GM18861 (cell line): ENCODE results near the gene STARD6.
"Not testable (repeated sequence)": the region's sequence is repeated elsewhere in the genome, so short reads cannot be mapped to it uniquely, and the experiment has no call there.

ENCODE experiments used
- ATAC-seq: cut with Tn5 transposase; IDR thresholded peaks from one replicate; pipeline ENCODE4 v1.9.1; 2021; ENCODE audit not compliant: unreplicated experiment

Gene STARD6, protein sequence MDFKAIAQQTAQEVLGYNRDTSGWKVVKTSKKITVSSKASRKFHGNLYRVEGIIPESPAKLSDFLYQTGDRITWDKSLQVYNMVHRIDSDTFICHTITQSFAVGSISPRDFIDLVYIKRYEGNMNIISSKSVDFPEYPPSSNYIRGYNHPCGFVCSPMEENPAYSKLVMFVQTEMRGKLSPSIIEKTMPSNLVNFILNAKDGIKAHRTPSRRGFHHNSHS

GRCh38 chr18:54357660-54358494, at the start of gene STARD6, which contains the start of gene C18orf54:
Gene STARD6 (minus strand): TSS chr18:54357858. CDS start chr18:54354573, 3,285 bp downstream.
Gene C18orf54 (plus strand): TSS chr18:54357906. CDS start chr18:54360573, 2,667 bp downstream.
- peak; percentile 93 for ATAC-seq

DNA sequence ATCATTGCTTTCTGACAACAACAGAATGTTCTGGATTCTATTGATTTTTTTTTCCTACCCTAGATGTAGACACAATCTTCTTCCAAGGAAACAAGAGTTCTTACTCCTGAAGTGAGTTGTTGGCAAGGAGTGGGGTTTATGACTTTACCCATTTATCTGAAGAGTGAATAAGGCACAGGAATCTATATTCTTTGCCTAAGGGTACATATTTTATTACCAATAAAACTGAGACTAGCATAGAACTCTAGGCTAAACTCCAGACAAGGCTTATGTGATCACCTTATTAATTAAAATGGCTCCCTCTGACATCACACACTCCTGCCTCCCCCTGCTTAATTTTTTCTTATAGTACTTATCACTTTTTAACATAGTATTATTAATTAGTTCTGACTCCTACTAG, 47.6 kb upstream of the STARD6 start:
- ATAC-seq, result no peak

DNA sequence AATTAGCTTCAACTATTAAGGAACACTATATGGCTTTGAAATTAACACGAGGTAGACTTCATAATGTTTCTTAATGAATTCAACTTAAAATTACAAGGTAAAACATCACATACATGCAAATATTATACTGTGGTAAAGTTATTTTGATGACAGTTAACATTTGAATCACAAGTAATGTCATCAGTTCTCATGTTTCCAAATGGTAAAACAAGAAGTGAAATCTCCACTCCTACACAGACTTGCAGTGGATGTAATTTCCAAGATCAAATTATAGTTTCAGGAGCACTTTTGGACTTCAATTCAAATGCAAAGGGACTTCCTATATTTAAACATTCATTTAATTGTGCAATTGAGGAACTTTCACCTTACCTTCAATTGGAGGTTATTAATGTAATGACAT, 39.1 kb upstream of the STARD6 start:
- ATAC-seq, result no peak

DNA sequence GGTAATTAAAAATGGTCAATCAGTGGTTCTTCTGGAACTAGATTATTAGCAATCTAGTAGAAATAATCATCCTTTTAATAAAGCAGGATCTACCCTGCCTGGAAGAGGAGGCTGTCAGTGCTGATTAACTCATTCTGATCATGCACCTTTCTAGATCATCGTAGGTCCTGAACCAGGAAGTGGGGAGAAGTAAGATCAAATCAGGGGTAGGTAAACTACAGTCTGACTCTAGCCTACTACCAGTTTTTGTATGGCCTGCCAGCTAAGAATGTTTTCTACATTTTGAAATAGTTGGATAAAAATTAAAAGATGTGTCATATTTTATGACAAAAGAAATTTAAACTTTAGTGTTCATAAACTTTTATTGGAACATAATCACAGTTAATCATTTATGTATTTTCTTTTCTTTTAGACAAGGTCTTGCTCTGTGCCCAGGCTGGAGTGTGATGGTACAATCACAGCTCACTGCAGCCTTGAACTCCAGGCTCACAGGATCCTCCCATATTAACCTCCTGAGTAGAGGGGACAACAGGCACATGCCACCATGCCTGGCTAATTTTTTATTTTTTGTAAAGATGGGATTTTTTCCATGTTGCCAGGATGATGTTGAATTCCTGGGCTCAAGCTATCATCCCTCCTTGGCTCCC, 36.1 kb upstream of the STARD6 start:
- no peak for ATAC-seq

GRCh38 chr18:54392543-54393023, 34.9 kb upstream of the STARD6 start:
- ATAC-seq, result peak; percentile 64

- no peak for ATAC-seq
Observed at GRCh38 chr18:54390838-54391237, 33.2 kb upstream of the STARD6 start.

DNA sequence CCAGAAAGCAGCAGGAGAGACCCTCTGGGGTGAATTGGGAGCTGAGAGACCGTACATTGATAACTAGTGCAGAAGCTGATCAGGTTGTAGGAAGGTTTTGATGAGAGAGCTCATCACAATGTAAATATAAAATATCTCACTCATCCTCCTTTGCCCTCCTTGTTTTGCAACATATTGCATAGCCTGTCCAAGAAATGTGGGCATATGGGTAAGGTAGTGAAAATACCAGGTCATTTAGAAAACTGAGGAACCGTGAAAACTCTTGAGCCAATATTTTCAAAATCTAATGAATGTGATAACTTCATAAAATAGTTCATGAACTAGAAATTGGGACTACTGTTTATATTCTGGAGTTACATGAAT, 31.5 kb upstream of the STARD6 start:
- no peak for ATAC-seq

GRCh38 chr18:54388203-54389142, 30.8 kb upstream of the STARD6 start:
- ATAC-seq, result peak; percentile 87

DNA sequence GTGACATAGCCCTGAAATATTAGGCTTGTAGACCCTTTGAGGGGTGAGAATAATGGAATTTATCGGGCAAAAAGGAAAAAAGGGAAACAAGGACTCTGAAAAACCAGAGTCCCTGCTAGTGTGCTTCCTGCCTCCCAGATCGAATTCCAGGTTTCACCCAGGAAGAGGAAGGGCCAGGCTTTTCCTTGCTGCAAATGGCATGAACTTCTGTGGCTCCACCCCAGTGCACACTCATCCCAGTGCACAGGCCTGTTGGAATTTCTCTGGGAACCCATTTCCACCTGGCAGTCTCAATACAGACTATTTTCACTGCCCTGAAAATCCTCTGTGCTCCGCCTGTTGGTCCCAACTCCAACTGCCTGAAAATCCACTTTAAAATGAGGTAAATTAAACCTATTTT, 30.0 kb upstream of the STARD6 start:
- ATAC-seq, result no peak

GRCh38 chr18:54386800-54387495, 29.3 kb upstream of the STARD6 start:
- not testable (repeated sequence) for ATAC-seq

DNA sequence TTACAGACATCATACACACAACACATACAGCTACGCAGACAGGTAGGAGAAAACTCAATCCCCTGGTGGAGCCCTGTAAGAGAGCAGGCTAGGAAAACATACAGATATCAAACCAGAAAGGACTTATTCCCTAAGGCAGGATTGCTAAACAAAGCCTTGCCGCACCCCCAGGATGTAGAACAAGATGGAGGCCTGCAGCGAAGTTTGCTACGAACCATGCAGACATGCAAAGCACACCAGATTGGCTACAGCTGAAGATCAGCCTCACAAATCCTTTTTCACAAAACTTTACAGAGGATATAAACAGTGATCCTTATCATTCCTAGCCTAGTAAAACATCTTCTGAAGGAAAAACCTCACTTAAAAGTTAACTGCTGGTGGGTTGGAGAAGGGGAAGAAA, 28.4 kb upstream of the STARD6 start:
- ATAC-seq, result no peak

DNA sequence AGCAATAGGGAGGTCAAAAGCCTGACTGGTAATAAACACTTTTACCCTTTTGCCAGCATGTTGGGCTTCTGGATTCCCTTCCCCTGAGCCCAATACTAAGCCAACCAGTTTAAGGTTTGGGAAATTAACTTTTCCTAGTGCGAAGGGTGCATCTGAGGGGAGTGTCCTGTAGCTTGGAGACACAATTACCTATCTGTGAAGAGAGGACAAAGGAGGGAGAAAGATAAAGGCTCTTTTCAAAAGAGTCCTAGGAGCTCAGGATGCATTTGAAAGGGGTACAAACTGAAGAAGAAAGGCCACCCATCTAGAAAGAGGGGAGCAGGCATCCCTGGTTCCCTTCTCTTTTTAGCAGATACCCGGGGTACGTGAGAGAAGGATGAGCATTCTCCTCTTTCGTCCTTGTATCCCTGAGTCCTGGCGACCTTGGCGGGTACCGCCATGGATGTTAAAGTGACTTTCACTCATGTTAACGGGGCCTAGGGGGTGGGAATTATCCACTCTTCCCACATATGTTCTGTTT, 25.1 kb upstream of the STARD6 start:
- ATAC-seq, result no peak

- no peak for ATAC-seq
Observed at GRCh38 chr18:54382076-54382475, 24.4 kb upstream of the STARD6 start.

DNA sequence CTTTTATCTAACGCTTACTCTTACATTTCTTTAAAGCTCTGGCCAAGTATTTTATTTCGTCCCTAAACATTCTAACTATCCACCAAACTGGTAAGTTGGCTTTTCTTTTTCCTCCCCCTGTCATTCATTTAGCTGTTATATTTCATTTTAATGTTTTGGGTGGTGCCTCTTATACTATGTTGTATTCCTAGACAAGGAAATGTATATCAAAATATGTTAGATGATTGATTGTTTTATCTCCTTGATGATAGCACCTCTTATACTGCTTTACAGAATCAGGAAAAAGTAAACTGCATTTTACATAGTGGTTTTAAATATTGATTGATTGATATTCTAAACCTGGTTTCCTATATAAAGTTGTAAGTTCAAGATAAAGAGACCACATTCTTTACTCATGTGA, 24.0 kb upstream of the STARD6 start:
- ATAC-seq, result no peak

GRCh38 chr18:54378057-54378456, 20.4 kb upstream of the STARD6 start:
- no peak for ATAC-seq

DNA sequence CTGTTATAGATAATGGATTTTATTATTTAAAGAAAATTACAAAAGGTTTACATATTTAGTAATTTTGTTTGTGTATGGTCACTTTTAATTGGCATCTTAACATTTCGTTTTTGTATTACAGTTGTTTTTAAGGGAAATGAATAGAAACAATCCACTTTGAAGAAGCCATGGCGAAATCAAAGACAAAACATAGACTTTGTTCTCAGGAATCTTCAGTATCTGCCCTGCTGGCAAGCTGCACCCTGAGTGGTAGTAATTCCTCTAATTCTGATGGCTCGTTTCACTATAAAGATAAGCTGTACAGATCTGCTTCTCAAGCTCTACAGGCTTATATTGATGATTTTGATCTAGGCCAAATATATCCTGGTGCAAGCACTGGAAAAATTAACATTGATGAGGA, 2.7 kb upstream of the STARD6 start:
- no peak for ATAC-seq

DNA sequence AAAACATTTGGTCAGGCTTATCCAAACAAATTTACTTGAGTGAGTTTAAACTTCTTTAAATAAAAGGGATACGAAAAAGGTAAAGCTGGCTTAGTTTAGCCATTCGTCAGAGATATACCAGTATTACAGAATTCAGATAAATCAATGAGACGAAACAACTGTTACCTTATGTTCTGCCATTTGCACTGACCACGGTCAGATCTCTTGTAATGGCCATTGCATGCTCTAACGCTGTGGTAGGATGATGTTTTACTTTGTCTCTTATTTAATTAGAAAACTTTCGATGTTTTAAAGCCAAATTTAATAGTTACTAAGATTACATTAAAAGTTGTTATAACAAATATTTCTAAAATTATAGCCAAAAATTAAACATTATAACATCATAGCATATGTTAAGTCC, 1.6 kb upstream of the STARD6 start:
- no peak for ATAC-seq

DNA sequence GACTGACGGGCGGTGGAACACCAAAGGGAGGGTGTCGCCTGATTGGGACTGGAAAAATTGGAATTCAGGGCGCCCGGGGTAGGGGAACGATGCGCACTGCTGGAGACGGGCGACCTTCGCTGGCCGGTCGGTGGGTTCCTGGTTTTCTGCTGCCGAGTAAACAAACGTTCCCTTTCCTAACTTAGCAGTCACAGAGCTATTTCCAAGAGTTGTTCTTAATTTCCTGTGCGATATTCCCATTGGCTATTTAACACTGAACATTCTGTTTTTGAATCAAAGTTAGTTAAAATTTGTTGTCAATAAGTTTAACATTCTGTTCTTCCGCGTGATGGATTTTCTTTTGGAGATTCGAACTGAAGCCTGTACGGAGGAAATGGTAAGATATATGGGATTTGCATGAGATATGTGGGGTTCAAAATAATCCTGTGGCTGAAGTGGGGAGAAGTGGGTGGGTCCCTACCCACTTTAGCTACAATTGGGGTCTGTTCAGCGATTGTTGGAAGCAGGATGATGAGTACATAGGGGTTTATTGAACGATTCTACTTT, 910 bp upstream of the STARD6 start:
- ATAC-seq, result no peak

DNA sequence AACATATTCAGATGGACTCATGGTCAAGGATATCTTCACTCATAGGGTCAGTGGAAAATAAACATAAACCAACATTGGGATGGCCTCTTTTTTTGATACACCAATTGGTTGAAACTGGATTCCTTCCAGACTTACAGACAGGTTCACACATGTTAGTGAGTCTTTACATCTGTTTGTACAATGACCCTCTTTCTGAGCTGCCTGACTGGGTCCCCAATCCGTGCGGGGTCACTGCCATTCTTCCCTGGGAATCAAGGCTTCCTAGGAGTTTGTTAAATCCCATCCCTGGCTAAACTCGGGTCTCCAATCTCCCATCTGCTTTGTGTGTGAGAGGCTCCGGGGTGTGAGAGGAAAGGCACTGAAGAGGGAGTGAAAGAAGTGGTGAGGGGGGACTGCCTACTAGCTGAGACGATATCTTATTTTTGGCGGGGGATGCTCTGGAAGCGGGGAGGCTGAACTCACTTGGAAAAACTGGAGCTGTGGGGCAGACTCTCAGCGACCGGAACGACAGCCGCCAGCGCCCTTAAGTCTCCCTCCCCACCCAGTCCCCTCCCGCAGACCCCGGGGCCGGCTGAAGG, 487 bp downstream of the STARD6 start:
- no peak for ATAC-seq
